ENCODE measurements around the gene PHKA1. TPM values are rescaled to one million over a fixed set of nuclear protein-coding genes. Genes with fewer than 3 reads are reported as not detected.
"Not testable (repeated sequence)": the region's sequence is repeated elsewhere in the genome, so short reads cannot be mapped to it uniquely, and the experiment has no call there.

The PHKA1 gene
- total and polyA plus RNA-seq, 7 donors, result 14.7 to 112 (median 54.4) TPM

DNA sequence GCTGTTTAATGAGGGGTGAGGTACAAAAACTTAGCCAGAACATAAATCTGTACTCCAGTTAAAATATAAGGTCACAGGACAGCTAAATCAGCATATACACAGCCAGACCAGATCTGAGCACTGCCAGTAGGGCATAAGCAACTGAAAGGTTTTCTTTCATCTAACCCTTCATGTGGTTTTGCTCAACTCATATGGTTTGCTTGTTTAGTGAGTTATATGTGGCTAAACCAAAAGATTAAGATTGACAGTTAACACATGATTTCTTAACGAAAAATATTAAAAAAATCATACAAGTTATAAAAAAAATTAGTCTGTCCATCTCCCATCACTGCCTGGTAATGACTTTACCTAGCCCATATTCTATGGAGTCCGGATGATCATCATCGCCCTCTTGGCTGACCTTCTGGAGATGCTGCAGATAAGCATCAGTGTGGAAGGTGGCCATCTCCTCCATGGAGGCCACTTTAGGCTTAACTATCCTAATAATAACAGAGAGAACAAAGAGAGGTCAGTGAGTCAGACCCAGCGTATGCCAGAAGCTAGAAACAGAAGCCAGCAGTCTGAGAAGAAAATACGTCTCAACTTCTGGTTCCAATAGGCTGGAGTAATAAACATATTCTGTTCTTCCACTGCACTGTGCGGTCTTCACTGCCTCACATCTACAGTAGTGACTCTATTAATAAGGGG lies 145.6 kb downstream of the PHKA1 start:
- Histone ChIP-seq H3K4me1 (no peaks in the 10 kb centered on the region), H3K27me3 (ENCODE audit: insufficient read depth in 3 of 3, low read length in 2 of 3) (no peaks in the 10 kb centered on the region), H3K4me3 (no peak overlapping the region), H3K27ac (no peak overlapping the region), H3K9me3 (no peaks in the 10 kb centered on the region), H3K36me3 (ENCODE audit: insufficient read depth in 1 of 2, low read depth in 1 of 2) (peaks cover 0 to 61% of the 10 kb centered on the region in 2 donors)
- peak; percentile 26 to 48 (median 38) for ATAC-seq
- intact Hi-C loops (cut with DNase I), result no loop called here
- DNase-seq, result no peak
- TF ChIP-seq, protein P1, sequence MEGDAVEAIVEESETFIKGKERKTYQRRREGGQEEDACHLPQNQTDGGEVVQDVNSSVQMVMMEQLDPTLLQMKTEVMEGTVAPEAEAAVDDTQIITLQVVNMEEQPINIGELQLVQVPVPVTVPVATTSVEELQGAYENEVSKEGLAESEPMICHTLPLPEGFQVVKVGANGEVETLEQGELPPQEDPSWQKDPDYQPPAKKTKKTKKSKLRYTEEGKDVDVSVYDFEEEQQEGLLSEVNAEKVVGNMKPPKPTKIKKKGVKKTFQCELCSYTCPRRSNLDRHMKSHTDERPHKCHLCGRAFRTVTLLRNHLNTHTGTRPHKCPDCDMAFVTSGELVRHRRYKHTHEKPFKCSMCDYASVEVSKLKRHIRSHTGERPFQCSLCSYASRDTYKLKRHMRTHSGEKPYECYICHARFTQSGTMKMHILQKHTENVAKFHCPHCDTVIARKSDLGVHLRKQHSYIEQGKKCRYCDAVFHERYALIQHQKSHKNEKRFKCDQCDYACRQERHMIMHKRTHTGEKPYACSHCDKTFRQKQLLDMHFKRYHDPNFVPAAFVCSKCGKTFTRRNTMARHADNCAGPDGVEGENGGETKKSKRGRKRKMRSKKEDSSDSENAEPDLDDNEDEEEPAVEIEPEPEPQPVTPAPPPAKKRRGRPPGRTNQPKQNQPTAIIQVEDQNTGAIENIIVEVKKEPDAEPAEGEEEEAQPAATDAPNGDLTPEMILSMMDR (IDR thresholded peaks at IDR 0.05), result no peak
- 71 to 76% (median 73%) methylated on average over 6 of the region's 6 CpGs for WGBS, 3 donors

DNA sequence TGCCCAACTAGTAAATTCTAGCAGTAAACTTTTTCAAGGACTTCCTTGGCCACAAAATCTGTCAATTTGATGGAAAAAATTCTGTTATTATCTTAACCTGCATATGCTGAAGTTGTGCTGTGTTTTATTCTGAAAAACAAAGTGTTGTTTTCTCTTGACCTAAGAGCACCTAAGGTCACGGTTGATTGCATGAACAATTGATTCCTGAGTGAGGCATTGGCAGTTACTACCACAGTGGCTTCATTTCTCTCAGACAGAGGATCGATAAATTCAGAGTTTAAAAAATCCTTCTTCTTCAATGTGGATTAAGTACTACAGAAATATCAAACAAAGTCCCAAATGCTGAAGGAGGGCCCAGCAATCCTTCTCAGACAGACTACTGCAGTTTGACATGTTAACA lies 147.7 kb downstream of the PHKA1 start:
- intact Hi-C loops (cut with DNase I), result no loop called here
- peaks cover 0 to 62% of the 10 kb centered on the region in 2 donors for H3K36me3 ChIP-seq (ENCODE audit: insufficient read depth in 1 of 2, low read depth in 1 of 2)

DNA sequence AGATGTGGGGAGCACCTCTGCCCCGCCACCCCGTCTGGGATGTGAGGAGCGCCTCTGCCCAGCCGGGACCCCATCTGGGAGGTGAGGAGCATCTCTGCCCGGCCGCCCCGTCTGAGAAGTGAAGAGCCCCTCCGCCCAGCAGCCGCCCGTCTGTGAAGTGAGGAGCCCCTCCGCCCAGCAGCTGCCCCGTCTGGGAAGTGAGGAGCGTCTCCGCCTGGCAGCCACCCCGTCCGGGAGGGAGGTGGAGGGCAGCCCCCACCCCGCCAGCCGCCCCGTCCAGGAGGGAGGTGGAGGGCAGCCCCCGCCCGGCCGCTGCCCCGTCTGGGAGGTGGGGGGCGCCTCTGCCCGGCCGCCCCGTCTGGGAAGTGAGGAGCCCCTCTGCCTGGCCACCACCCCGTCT lies 154.5 kb downstream of the PHKA1 start:
- H3K4me3 ChIP-seq; H3K9me3 ChIP-seq; ATAC-seq; intact Hi-C loops (cut with DNase I); H3K4me1 ChIP-seq; H3K27me3 ChIP-seq (ENCODE audit: insufficient read depth in 3 of 3, low read length in 2 of 3); DNase-seq; H3K27ac ChIP-seq: not testable (repeated sequence)
- peaks cover 0 to 12% of the 10 kb centered on the region in 2 donors for H3K36me3 ChIP-seq (ENCODE audit: insufficient read depth in 1 of 2, low read depth in 1 of 2)
- 95 to 100% (median 96%) methylated on average over 3 to 27 of the region's 28 CpGs for WGBS, 3 donors

More for the DNA sequence above, 147.7 kb downstream of the PHKA1 start:
- DNase-seq (no peak), ATAC-seq (no peak)
- Histone ChIP-seq H3K4me1 (no peaks in the 10 kb centered on the region), H3K4me3 (no peak overlapping the region), H3K27me3 (ENCODE audit: insufficient read depth in 3 of 3, low read length in 2 of 3) (no peaks in the 10 kb centered on the region), H3K9me3 (no peaks in the 10 kb centered on the region), H3K27ac (no peak overlapping the region)
- 82 to 88% (median 86%) methylated on average over 2 of the region's 2 CpGs for WGBS, 3 donors
- TF ChIP-seq, protein P1 (IDR thresholded peaks at IDR 0.05), result no peak

DNA sequence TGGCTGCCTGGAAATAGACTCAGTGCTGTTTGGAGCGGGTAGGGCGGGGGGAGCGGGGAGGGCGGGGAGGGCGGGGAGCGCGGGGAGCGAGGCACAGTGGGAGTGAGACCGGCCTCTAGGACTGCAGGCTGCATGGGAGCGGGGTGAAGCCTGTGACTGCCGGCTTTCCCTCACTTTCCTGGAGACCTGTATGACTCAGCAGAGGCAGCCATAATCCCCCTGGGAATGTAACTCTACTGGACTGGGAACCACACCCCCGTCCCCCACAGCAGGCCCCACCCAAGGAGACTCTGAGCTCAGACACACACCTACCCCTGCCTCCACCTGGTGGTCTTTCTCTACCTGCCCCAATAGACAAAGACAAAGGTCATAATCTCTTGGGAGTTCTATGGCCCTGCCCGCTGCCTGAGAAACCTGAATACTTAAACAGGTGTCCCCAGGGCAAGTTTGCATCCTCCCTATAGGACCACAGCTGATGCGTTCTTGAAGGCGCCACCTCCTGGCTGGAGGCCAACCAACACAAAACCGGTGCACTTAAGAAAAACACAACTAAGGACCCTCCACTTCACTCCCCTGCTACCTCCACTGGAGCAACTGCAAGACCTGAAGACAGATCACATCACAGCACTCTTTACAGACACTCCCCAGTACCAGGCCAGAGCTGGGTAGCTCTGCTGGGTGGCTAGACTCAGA lies 159.5 kb downstream of the PHKA1 start:
- Histone ChIP-seq H3K4me3 (no peak overlapping the region), H3K4me1 (no peaks in the 10 kb centered on the region), H3K27ac (no peak overlapping the region), H3K9me3 (no peaks in the 10 kb centered on the region), H3K36me3 (ENCODE audit: insufficient read depth in 1 of 2, low read depth in 1 of 2) (no peaks in the 10 kb centered on the region), H3K27me3 (ENCODE audit: insufficient read depth in 3 of 3, low read length in 2 of 3) (peaks cover 0 to 4% (median 0%) of the 10 kb centered on the region in 3 donors)
- ATAC-seq (peak in 1 of 4 donors; percentile 31), DNase-seq (no peak)
- intact Hi-C loops (cut with DNase I), result no loop called here
- WGBS, 3 donors, result 63 to 88% (median 66%) methylated on average over 5 to 16 of the region's 16 CpGs
- TF ChIP-seq, protein P1 (IDR thresholded peaks at IDR 0.05), result no peak

DNA sequence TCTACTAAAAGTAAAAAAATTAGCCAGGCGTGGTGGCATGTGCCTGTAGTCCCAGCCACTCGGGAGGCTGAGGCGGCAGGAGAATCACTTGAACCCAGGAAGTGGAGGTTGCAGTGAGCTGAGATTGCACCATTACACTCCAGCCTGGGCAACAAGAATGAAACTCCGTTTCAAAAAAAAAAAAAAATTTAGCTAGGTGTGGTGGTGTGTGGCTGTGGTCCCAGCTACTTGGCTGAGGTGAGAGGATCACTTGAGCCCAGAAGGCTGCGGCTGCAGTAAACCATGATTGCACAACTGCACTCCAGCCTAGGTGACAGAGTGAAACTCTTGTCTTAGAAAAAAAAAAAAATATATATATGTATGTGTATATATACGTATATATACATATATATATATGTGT lies 161.7 kb downstream of the PHKA1 start:
- H3K4me3 ChIP-seq; H3K27me3 ChIP-seq (ENCODE audit: insufficient read depth in 3 of 3, low read length in 2 of 3); H3K27ac ChIP-seq; intact Hi-C loops (cut with DNase I); DNase-seq; H3K36me3 ChIP-seq (ENCODE audit: insufficient read depth in 1 of 2, low read depth in 1 of 2); H3K4me1 ChIP-seq; H3K9me3 ChIP-seq: not testable (repeated sequence)
- peak; percentile 51 to 79 (median 67) for ATAC-seq
- 63 to 68% (median 66%) methylated on average over 5 to 6 of the region's 6 CpGs for WGBS, 3 donors

All from psoas muscle (tissue), 8 donors.